Osteoblast (primary cell): ENCODE data around the gene PKLR. TPM values are rescaled to one million over a fixed set of nuclear protein-coding genes. Genes with fewer than 3 reads are reported as not detected.
"Not testable (repeated sequence)": the region's sequence is repeated elsewhere in the genome, so short reads cannot be mapped to it uniquely, and the experiment has no call there.

Experiments used
- DNase-seq: peaks from one replicate; pipeline ENCODE4 v3.0.0; 2011; ENCODE audit warnings: low spot score, mixed read lengths; ENCODE audit not compliant: insufficient read length; ENCODE audit errors: missing footprints
- H2AFZ ChIP-seq: 2 replicates; pipeline ENCODE4 v1.6.0; 2011; ENCODE audit warnings: mild to moderate bottlenecking, low read length
- H3K27ac ChIP-seq: 2 replicates; pipeline ENCODE4 v1.5.1; 2011; ENCODE audit warnings: mild to moderate bottlenecking, low read depth, low read length, moderate library complexity
- H3K27me3 ChIP-seq: 2 replicates; pipeline ENCODE4 v1.6.0; 2012; ENCODE audit warnings: mild to moderate bottlenecking, control low read depth, inconsistent platforms, low read length, moderate library complexity; ENCODE audit not compliant: insufficient read depth
- H3K36me3 ChIP-seq: 2 replicates; pipeline ENCODE4 v1.5.1; 2011; ENCODE audit warnings: mild to moderate bottlenecking, low read length, control low read depth, moderate library complexity; ENCODE audit not compliant: insufficient read depth
- H3K4me1 ChIP-seq: 2 replicates; pipeline ENCODE4 v1.5.1; 2011; ENCODE audit warnings: mild to moderate bottlenecking, low read length, control low read depth, moderate library complexity; ENCODE audit not compliant: insufficient read depth
- H3K4me2 ChIP-seq: 2 replicates; pipeline ENCODE4 v1.6.0; 2011; ENCODE audit warnings: mild to moderate bottlenecking, low read length; ENCODE audit not compliant: insufficient read depth
- H3K4me3 ChIP-seq: fragments of 200-600 bp; sonication (generic); 3 replicates; pipeline ENCODE4 v1.5.1; 2012; ENCODE audit warnings: mild to moderate bottlenecking, low read length, inconsistent platforms; ENCODE audit not compliant: insufficient read depth
- H3K79me2 ChIP-seq: 2 replicates; pipeline ENCODE4 v1.6.0; 2012; ENCODE audit warnings: mild to moderate bottlenecking, low read length, control low read depth, inconsistent platforms; ENCODE audit not compliant: insufficient read depth
- H3K9me3 ChIP-seq: 2 replicates; pipeline ENCODE4 v1.5.1; 2011; ENCODE audit warnings: low read depth, low read length, control low read depth
- H4K20me1 ChIP-seq: 2 replicates; pipeline ENCODE4 v1.6.0; 2012; ENCODE audit warnings: mild to moderate bottlenecking, low read length, control low read depth; ENCODE audit not compliant: insufficient read depth
- total RNA-seq: library from RNA; depleted of rRNA; stranded (reverse); fragments of >200 nt; gene quantifications from 2 replicates; pipeline ENCODE4 v1.2.3, GENCODE V29; 2012
- TF ChIP-seq, protein P1 (sequence below): IDR thresholded peaks from 2 replicates; pipeline ENCODE4 v1.5.1; 2011; ENCODE audit warnings: mild to moderate bottlenecking, low read depth, low read length, moderate library complexity; ENCODE audit errors: extremely low read depth

PKLR gene
- total RNA-seq, 1 donor = not detected

DNA sequence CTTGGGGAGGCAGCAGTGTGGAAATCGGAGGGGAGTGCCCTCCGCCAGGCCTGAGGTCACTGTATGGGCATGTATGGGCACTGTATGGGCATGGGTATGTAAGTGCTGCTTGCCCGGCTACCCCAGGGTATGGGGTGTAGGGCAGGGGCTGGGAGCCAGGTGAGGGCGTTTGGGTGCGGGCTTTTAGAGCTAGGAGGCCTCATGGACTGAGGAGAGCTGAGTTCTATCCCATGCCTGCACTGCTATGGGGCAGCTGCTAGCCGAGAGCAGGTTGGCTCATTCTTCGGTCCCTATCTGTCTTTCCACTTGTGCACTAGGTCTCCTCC lies 5.3 kb downstream of the PKLR start:
- no peaks in the 10 kb centered on the region for H3K36me3 ChIP-seq

DNA sequence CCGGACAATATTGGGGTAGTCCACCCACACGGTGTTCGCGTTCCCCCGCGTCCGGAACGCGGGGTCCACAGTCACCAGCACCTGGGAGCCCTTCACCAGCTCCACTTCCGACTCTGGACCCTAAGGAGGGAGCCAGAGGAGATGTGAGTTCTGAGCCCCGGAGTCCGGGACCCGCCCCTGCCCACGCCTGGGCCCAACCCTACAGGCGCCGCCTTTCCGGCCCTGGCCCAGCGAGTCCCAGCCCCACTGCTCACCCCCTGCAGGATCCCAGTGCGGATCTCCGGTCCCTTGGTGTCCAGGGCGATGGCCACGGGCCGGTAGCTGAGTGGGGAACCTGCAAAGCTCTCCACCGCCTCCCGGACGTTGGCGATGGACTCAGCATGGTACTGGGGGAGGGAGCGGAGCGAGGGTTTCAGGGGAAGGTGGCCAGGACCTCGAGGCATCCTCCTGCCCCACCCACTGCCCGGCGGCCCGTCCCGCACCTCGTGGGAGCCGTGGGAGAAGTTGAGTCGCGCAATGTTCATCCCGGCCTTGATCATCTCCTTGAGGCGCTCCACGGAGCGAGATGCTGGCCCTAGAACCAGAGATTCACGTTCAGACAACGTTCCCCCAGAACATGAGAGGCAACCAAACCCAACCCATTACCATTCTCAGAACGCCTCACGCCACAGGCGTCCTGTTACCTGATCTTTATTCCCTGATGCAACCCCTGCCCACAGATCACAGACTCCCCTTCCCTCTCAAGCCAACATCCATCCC lies 5.9 kb downstream of the PKLR start:
- H3K4me1 ChIP-seq = no peaks in the 10 kb centered on the region
- no peak overlapping the region for H3K4me3 ChIP-seq
- no peaks in the 10 kb centered on the region for H3K9me3 ChIP-seq
- peak; percentile 82 for DNase-seq
- no peak overlapping the region for H3K4me2 ChIP-seq
- H3K27ac ChIP-seq = no peak overlapping the region
- H4K20me1 ChIP-seq = no peaks in the 10 kb centered on the region
- no peaks in the 10 kb centered on the region for H3K36me3 ChIP-seq
- H2AFZ ChIP-seq = no peak overlapping the region
- H3K79me2 ChIP-seq = no peaks in the 10 kb centered on the region
- TF ChIP-seq, protein P1, sequence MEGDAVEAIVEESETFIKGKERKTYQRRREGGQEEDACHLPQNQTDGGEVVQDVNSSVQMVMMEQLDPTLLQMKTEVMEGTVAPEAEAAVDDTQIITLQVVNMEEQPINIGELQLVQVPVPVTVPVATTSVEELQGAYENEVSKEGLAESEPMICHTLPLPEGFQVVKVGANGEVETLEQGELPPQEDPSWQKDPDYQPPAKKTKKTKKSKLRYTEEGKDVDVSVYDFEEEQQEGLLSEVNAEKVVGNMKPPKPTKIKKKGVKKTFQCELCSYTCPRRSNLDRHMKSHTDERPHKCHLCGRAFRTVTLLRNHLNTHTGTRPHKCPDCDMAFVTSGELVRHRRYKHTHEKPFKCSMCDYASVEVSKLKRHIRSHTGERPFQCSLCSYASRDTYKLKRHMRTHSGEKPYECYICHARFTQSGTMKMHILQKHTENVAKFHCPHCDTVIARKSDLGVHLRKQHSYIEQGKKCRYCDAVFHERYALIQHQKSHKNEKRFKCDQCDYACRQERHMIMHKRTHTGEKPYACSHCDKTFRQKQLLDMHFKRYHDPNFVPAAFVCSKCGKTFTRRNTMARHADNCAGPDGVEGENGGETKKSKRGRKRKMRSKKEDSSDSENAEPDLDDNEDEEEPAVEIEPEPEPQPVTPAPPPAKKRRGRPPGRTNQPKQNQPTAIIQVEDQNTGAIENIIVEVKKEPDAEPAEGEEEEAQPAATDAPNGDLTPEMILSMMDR = no peak
- H3K27me3 ChIP-seq = peaks cover 46% of the 10 kb centered on the region

More for the DNA sequence above, 5.3 kb downstream of the PKLR start:
- DNase-seq = no peak
- Histone ChIP-seq H4K20me1 (no peaks in the 10 kb centered on the region), H3K4me1 (no peaks in the 10 kb centered on the region), H3K9me3 (no peaks in the 10 kb centered on the region), H3K27me3 (peaks cover 45% of the 10 kb centered on the region), H2AFZ (no peak overlapping the region), H3K4me2 (no peak overlapping the region), H3K79me2 (no peaks in the 10 kb centered on the region), H3K27ac (no peak overlapping the region), H3K4me3 (no peak overlapping the region)
- TF ChIP-seq, protein P1 = no peak

GRCh38 chr1:155294520-155295182 lies 6.6 kb downstream of the PKLR start:
- Histone ChIP-seq H3K27me3 (peaks cover 48% of the 10 kb centered on the region), H3K4me2 (no peak overlapping the region), H3K4me3 (no peak overlapping the region), H3K36me3 (no peaks in the 10 kb centered on the region), H3K27ac (no peak overlapping the region), H3K79me2 (no peaks in the 10 kb centered on the region), H3K4me1 (no peaks in the 10 kb centered on the region), H3K9me3 (no peaks in the 10 kb centered on the region), H4K20me1 (no peaks in the 10 kb centered on the region), H2AFZ (no peak overlapping the region)
- TF ChIP-seq, protein P1 = no peak
- peak; percentile 65 for DNase-seq

DNA sequence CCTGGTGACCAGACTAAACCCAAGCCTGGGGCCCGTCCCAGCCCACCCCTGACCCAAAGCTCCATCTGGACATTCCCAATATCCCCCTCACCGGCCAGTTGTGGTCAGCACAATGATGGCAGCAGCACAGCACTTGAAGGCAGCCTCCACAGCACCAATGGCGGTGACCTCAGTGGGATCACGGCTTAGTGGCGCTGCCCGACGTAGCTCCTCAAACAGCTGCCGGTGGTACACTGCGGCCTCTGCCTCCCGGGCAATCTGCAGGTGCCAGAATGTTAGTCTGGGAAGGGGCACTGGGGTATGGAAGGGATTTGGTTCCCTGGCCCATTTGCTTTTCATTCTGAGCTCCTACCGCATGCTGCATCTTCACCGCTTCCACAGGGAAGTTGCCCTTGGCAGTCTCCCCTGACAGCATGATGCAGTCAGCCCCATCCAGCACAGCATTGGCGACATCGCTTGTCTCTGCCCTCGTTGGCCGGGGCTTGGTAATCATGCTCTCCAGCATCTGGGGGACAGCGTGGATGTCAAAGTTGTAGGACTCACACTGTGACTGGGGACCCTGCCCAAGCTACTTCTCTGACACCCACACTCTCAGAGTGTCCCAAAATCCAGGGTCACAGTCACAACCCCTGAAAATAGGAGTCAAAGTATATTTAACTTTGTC lies 8.0 kb downstream of the PKLR start:
- Histone ChIP-seq H3K27me3 (peaks cover 48% of the 10 kb centered on the region), H3K4me3 (no peak overlapping the region), H3K9me3 (no peaks in the 10 kb centered on the region), H4K20me1 (no peaks in the 10 kb centered on the region), H2AFZ (no peak overlapping the region), H3K36me3 (no peaks in the 10 kb centered on the region), H3K4me2 (no peak overlapping the region), H3K79me2 (no peaks in the 10 kb centered on the region), H3K27ac (no peak overlapping the region), H3K4me1 (no peaks in the 10 kb centered on the region)
- TF ChIP-seq, protein P1 = no peak
- DNase-seq = peak; percentile 50

DNA sequence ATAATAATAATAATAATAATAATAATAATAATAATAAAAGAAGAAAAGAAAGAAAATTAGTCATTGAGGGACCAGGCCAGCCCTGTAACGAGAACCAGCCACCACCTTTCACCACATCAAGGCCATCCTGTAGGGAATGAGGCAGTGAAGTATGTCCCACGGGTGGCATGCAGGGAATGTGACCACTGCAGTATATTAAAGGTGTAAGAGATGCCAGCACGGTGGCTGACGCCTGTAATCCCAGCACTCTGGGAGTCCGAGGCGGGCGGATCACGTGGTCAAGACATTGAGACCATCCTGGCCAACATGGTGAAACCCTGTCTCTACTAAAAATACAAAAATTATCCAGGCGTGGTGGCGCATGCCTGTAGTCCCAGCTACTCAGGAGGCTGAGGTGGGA lies 10.2 kb downstream of the PKLR start:
- not testable (repeated sequence) for H4K20me1 ChIP-seq, DNase-seq, H3K79me2 ChIP-seq

More for the DNA sequence above, 10.2 kb downstream of the PKLR start:
- peaks cover 37% of the 10 kb centered on the region for H3K27me3 ChIP-seq
- not testable (repeated sequence) for H3K4me1 ChIP-seq, H3K27ac ChIP-seq, H2AFZ ChIP-seq, H3K36me3 ChIP-seq, H3K4me2 ChIP-seq, H3K4me3 ChIP-seq, H3K9me3 ChIP-seq
